HepG2 (cell line): ENCODE data around the gene FTL. TPM values are rescaled to one million over a fixed set of nuclear protein-coding genes. Genes with fewer than 3 reads are reported as not detected.

Experiments
- ATF7-NPFF ChIP-seq: sonication (generic); formaldehyde crosslinking; IDR thresholded peaks from 2 replicates; pipeline ENCODE4 v1.8.1; 2023; ENCODE audit warnings: mild to moderate bottlenecking, low read depth, missing genetic modification reagents, moderate library complexity
- CCDC6 ChIP-seq: sonication (generic); formaldehyde crosslinking; IDR thresholded peaks from 2 replicates; pipeline ENCODE4 v1.8.1; 2022; ENCODE audit warnings: mild to moderate bottlenecking, missing genetic modification reagents, moderate library complexity
- EP300 ChIP-seq, 3 experiments: sonication (generic) in 1 of 3; formaldehyde crosslinking in 1 of 3; IDR thresholded peaks; 2 replicates each; pipeline versions ENCODE4 v1.5.1 to v1.6.1; 2011 to 2020; ENCODE audit warnings: low read depth in 2 of 3, low read length in 2 of 3, borderline replicate concordance in 1 of 3, improper control_type of control experiment in 1 of 3, mild to moderate bottlenecking in 1 of 3, missing genetic modification reagents in 1 of 3, moderate library complexity in 1 of 3
- FOXC1 ChIP-seq: sonication (generic); formaldehyde crosslinking; IDR thresholded peaks from 2 replicates; pipeline ENCODE4 v1.8.0; 2022; ENCODE audit warnings: mild to moderate bottlenecking, missing genetic modification reagents, borderline replicate concordance
- HOXA9 ChIP-seq: sonication (generic); formaldehyde crosslinking; IDR thresholded peaks from 2 replicates; pipeline ENCODE4 v1.8.1; 2022; ENCODE audit warnings: missing genetic modification reagents, mild to moderate bottlenecking, moderate library complexity, borderline replicate concordance
- MAF1 ChIP-seq: sonication (generic); formaldehyde crosslinking; IDR thresholded peaks from 2 replicates; pipeline ENCODE4 v1.5.0; 2020; ENCODE audit warnings: missing genetic modification reagents, borderline replicate concordance
- MED1 ChIP-seq: sonication (generic); formaldehyde crosslinking; IDR thresholded peaks from 2 replicates; pipeline ENCODE4 v1.4.0; 2020; ENCODE audit warnings: missing genetic modification reagents
- MED13 ChIP-seq: sonication (generic); formaldehyde crosslinking; IDR thresholded peaks from 2 replicates; pipeline ENCODE4 v1.5.0; 2020; ENCODE audit warnings: missing genetic modification reagents
- MYC ChIP-seq: sonication (generic); formaldehyde crosslinking; IDR thresholded peaks from 2 replicates; pipeline ENCODE4 v1.9.0; 2021; ENCODE audit warnings: missing genetic modification reagents, borderline replicate concordance
- MZF1 ChIP-seq: sonication (generic); formaldehyde crosslinking; IDR thresholded peaks from 2 replicates; pipeline ENCODE4 v1.8.1; 2023; ENCODE audit warnings: mild to moderate bottlenecking, missing genetic modification reagents, borderline replicate concordance
- NONO ChIP-seq, 2 experiments: fragments of 450-650 bp in 1 of 2; sonication (generic) in 1 of 2; formaldehyde crosslinking in 1 of 2; IDR thresholded peaks in 1 of 2; conservative IDR thresholded peaks in 1 of 2; 2 replicates each; pipeline versions ENCODE4 v1.6.1 to v1.8.0; 2017 to 2022; ENCODE audit warnings: mild to moderate bottlenecking in 1 of 2, missing genetic modification reagents in 1 of 2, moderate library complexity in 1 of 2
- POLR2AphosphoS2 ChIP-seq: IDR thresholded peaks from 2 replicates; pipeline ENCODE4 v1.6.1; 2011; ENCODE audit warnings: low read depth, low read length, improper control_type of control experiment
- RBM22 ChIP-seq: fragments of 200-400 bp; formaldehyde crosslinking; optimal IDR thresholded peaks from 2 replicates; pipeline ENCODE3; 2017; ENCODE audit warnings: mild to moderate bottlenecking, low read length, moderate library complexity
- YY1 ChIP-seq: IDR thresholded peaks from 2 replicates; pipeline ENCODE4 v1.6.1; 2011; ENCODE audit warnings: low read length, low read depth, moderate library complexity, mild to moderate bottlenecking; ENCODE audit not compliant: insufficient read depth, insufficient replicate concordance
- ZMYM2 ChIP-seq: sonication (generic); formaldehyde crosslinking; IDR thresholded peaks from 2 replicates; pipeline ENCODE4 v1.8.0; 2022; ENCODE audit warnings: mild to moderate bottlenecking, missing genetic modification reagents
- ZMYM3 ChIP-seq: sonication (generic); formaldehyde crosslinking; IDR thresholded peaks from 2 replicates; pipeline ENCODE4 v1.5.1; 2020; ENCODE audit warnings: mild to moderate bottlenecking, missing genetic modification reagents
- ZNF816 ChIP-seq: sonication (generic); formaldehyde crosslinking; IDR thresholded peaks from 2 replicates; pipeline ENCODE4 v1.8.0; 2022; ENCODE audit warnings: missing genetic modification reagents, mild to moderate bottlenecking, borderline replicate concordance
- polyA plus RNA-seq, 8 experiments: library from polyadenylated mRNA; depleted of rRNA in 3 of 8; stranded (reverse) in 7 of 8; unstranded in 1 of 8; fragments of >200 nt; fragmentation: Illumina TruSeq in 4 of 8; extraction: Trizol in 4 of 8; gene quantifications; 2 replicates each; pipeline versions ENCODE4 v1.2.1 to v1.2.3, GENCODE V29; 2011 to 2016; ENCODE audit warnings: low read depth in 4 of 8, missing spikeins in 1 of 8, mixed read lengths in 1 of 8; ENCODE audit not compliant: insufficient read depth in 1 of 8
- total RNA-seq, 5 experiments: library from RNA; depleted of rRNA; stranded (reverse); fragments of >200 nt; fragmentation: Illumina TruSeq; extraction: Trizol; gene quantifications; 2 replicates each; pipeline ENCODE4 v1.2.3, GENCODE V29; 2016; ENCODE audit warnings: low read depth in 1 of 5
- TF ChIP-seq, protein P1 (sequence below): sonication (generic); formaldehyde crosslinking; IDR thresholded peaks from 2 replicates; pipeline ENCODE4 v1.4.0; 2020; ENCODE audit warnings: missing genetic modification reagents
- TF ChIP-seq, protein P2 (sequence below): sonication (generic); formaldehyde crosslinking; IDR thresholded peaks from 2 replicates; pipeline ENCODE4 v1.4.0; 2020; ENCODE audit warnings: missing genetic modification reagents
- TF ChIP-seq, protein P3 (sequence below): sonication (generic); formaldehyde crosslinking; conservative IDR thresholded peaks from 2 replicates; pipeline ENCODE4 v1.8.0; 2022; ENCODE audit warnings: mild to moderate bottlenecking, moderate library complexity, missing genetic modification reagents

FTL gene
- total and polyA plus RNA-seq, 2 of the 13 experiments (the other 11 are each of a cell fraction or from before 2014, with no cell fraction given) = 2,721 to 8,800 TPM

DNA sequence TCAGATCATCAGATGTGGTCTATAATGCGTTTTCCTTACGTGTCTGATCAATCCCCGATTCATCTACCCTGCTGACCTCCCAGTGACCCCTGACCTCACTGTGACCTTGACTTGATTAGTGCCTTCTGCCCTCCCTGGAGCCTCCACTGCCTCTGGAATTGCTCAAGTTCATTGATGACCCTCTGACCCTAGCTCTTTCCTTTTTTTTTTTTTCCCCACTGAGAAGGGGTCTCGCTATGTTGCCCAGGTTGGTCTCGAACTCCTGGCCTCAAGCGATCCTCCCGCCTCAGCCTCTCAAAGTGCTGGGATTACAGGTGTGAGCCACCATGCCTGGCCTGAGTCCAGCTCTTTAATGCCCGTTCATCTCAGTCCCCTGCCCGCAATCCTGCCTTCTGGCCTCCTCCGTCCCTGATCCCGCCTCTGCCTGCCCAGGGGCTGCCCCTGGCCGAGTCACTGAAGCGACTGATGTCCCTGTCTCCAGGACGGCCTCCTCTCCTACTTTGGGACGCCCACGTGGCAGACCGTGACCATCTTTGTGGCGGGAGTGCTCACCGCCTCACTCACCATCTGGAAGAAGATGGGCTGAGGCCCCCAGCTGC lies 4.0 kb upstream of the FTL start (continued):
- TF ChIP-seq NONO (IDR thresholded peaks at IDR 0.05) (no peak), NONO (CRISPR knock-in tag; conservative IDR thresholded peaks at IDR 0.05) (peak; percentile 71; the same call in 1 of the 2 replicates), RBM22 (peak; percentile 65), HOXA9 (CRISPR knock-in tag) (no peak), MZF1 (no peak), POLR2AphosphoS2 (no peak), ZNF816 (CRISPR knock-in tag) (no peak), MED13 (peak; percentile 68; the same call in 1 of the 2 replicates), FOXC1 (CRISPR knock-in tag) (0 out of 2 replicates have a peak, but pooled peaks have one; percentile 13), ZMYM3 (peak; percentile 69; the same call in 1 of the 2 replicates), YY1 (no peak), ZMYM2 (peak; percentile 41; the same call in 1 of the 2 replicates), EP300 (IDR thresholded peaks at IDR 0.05; ENCODE audit: low read depth in 2 of 2, low read length in 2 of 2) (no peak), EP300 (CRISPR knock-in tag; IDR thresholded peaks at IDR 0.05; ENCODE audit: borderline replicate concordance) (no peak), MAF1 (CRISPR knock-in tag) (no peak), MYC (CRISPR knock-in tag) (peak; percentile 76; the same call in 1 of the 2 replicates), CCDC6 (no peak), ATF7-NPFF (CRISPR knock-in tag) (0 out of 2 replicates have a peak, but pooled peaks have one; percentile 5), MED1 (CRISPR knock-in tag) (0 out of 2 replicates have a peak, but pooled peaks have one; percentile 11)
- TF ChIP-seq, protein P1, sequence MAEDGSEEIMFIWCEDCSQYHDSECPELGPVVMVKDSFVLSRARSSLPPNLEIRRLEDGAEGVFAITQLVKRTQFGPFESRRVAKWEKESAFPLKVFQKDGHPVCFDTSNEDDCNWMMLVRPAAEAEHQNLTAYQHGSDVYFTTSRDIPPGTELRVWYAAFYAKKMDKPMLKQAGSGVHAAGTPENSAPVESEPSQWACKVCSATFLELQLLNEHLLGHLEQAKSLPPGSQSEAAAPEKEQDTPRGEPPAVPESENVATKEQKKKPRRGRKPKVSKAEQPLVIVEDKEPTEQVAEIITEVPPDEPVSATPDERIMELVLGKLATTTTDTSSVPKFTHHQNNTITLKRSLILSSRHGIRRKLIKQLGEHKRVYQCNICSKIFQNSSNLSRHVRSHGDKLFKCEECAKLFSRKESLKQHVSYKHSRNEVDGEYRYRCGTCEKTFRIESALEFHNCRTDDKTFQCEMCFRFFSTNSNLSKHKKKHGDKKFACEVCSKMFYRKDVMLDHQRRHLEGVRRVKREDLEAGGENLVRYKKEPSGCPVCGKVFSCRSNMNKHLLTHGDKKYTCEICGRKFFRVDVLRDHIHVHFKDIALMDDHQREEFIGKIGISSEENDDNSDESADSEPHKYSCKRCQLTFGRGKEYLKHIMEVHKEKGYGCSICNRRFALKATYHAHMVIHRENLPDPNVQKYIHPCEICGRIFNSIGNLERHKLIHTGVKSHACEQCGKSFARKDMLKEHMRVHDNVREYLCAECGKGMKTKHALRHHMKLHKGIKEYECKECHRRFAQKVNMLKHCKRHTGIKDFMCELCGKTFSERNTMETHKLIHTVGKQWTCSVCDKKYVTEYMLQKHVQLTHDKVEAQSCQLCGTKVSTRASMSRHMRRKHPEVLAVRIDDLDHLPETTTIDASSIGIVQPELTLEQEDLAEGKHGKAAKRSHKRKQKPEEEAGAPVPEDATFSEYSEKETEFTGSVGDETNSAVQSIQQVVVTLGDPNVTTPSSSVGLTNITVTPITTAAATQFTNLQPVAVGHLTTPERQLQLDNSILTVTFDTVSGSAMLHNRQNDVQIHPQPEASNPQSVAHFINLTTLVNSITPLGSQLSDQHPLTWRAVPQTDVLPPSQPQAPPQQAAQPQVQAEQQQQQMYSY (CRISPR knock-in tag) = no peak
- TF ChIP-seq, protein P2, sequence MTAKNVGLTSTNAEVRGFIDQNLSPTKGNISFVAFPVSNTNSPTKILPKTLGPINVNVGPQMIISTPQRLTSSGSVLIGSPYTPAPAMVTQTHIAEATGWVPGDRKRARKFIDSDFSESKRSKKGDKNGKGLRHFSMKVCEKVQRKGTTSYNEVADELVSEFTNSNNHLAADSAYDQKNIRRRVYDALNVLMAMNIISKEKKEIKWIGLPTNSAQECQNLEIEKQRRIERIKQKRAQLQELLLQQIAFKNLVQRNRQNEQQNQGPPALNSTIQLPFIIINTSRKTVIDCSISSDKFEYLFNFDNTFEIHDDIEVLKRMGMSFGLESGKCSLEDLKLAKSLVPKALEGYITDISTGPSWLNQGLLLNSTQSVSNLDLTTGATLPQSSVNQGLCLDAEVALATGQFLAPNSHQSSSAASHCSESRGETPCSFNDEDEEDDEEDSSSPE (CRISPR knock-in tag) = peak; percentile 44; the same call in 1 of the 2 replicates
- TF ChIP-seq, protein P3, sequence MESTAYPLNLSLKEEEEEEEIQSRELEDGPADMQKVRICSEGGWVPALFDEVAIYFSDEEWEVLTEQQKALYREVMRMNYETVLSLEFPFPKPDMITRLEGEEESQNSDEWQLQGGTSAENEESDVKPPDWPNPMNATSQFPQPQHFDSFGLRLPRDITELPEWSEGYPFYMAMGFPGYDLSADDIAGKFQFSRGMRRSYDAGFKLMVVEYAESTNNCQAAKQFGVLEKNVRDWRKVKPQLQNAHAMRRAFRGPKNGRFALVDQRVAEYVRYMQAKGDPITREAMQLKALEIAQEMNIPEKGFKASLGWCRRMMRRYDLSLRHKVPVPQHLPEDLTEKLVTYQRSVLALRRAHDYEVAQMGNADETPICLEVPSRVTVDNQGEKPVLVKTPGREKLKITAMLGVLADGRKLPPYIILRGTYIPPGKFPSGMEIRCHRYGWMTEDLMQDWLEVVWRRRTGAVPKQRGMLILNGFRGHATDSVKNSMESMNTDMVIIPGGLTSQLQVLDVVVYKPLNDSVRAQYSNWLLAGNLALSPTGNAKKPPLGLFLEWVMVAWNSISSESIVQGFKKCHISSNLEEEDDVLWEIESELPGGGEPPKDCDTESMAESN (CRISPR knock-in tag) = no peak; the same call in 1 of the 2 replicates
